Loucy (cell line): Measurements from ENCODE around the gene MRPL2.

Experiments
- H2AFZ ChIP-seq: fragments of 200-600 bp; sonication (generic); 2 replicates; pipeline ENCODE4 v1.6.0; 2016; ENCODE audit warnings: antibody characterized with exemption, mild to moderate bottlenecking, low read length, moderate library complexity
- H3F3A ChIP-seq: fragments of 200-600 bp; 2 replicates; pipeline ENCODE4 v1.6.0; 2016; ENCODE audit warnings: antibody characterized with exemption, low read depth, mild to moderate bottlenecking
- H3K27me3 ChIP-seq: fragments of 200-600 bp; sonication (generic); 2 replicates; pipeline ENCODE4 v1.6.1; 2014; ENCODE audit warnings: low read length, mild to moderate bottlenecking; ENCODE audit not compliant: insufficient read depth, poor library complexity, severe bottlenecking
- H3K36me3 ChIP-seq: fragments of 200-600 bp; sonication (generic); 2 replicates; pipeline ENCODE4 v1.6.1; 2016; ENCODE audit warnings: low read length; ENCODE audit not compliant: insufficient read depth
- H3K4me1 ChIP-seq: fragments of 200-600 bp; sonication (generic); 2 replicates; pipeline ENCODE4 v1.5.1; 2014; ENCODE audit warnings: low read length, mild to moderate bottlenecking; ENCODE audit not compliant: insufficient read depth, poor library complexity, severe bottlenecking
- H3K4me2 ChIP-seq: fragments of 200-600 bp; sonication (generic); 2 replicates; pipeline ENCODE4 v1.6.0; 2014; ENCODE audit warnings: antibody characterized with exemption, low read length, low read depth, mild to moderate bottlenecking; ENCODE audit not compliant: poor library complexity, severe bottlenecking
- H3K4me3 ChIP-seq: fragments of 200-600 bp; sonication (generic); 2 replicates; pipeline ENCODE4 v1.5.1; 2014; ENCODE audit warnings: low read length, mild to moderate bottlenecking, mixed read lengths; ENCODE audit not compliant: poor library complexity, severe bottlenecking
- H3K79me2 ChIP-seq: fragments of 200-600 bp; sonication (generic); 2 replicates; pipeline ENCODE4 v1.6.1; 2014; ENCODE audit warnings: low read length; ENCODE audit not compliant: insufficient read depth
- H3K9ac ChIP-seq: fragments of 200-600 bp; sonication (generic); 2 replicates; pipeline ENCODE4 v1.6.0; 2014; ENCODE audit warnings: mild to moderate bottlenecking, low read depth, low read length, moderate library complexity; ENCODE audit not compliant: poor library complexity, severe bottlenecking
- H3K9me2 ChIP-seq: fragments of 200-600 bp; sonication (generic); replicated peaks from 2 replicates; pipeline ENCODE4 v1.6.1; 2016; ENCODE audit warnings: low read depth, low read length, mixed read lengths
- H3K9me3 ChIP-seq: fragments of 200-600 bp; sonication (generic); 2 replicates; pipeline ENCODE4 v1.6.1; 2014; ENCODE audit warnings: mild to moderate bottlenecking, antibody characterized with exemption, low read length, low read depth; ENCODE audit not compliant: insufficient read depth
- H4K20me1 ChIP-seq: fragments of 200-600 bp; sonication (generic); 2 replicates; pipeline ENCODE4 v1.6.0; 2014; ENCODE audit warnings: antibody characterized with exemption, low read length, mild to moderate bottlenecking; ENCODE audit not compliant: insufficient read depth, poor library complexity, severe bottlenecking
- CTCF ChIP-seq: fragments of 200-600 bp; sonication (generic); conservative IDR thresholded peaks from 2 replicates; pipeline ENCODE4 v1.5.1; 2014; ENCODE audit warnings: mild to moderate bottlenecking, antibody characterized with exemption, low read length
- EZH2phosphoT487 ChIP-seq: fragments of 200-600 bp; IDR thresholded peaks from 2 replicates; pipeline ENCODE4 v1.6.1; 2018; ENCODE audit warnings: antibody characterized with exemption, mild to moderate bottlenecking, moderate library complexity, borderline replicate concordance

Gene MRPL2

GRCh38 chr6:43055966-43056365, 3.3 kb downstream of the MRPL2 start:
- no peak overlapping the region for H3K4me2 ChIP-seq
- H3K4me1 ChIP-seq, result peaks cover 49% of the 10 kb centered on the region
- H3K9ac ChIP-seq, result no peak overlapping the region
- H3K79me2 ChIP-seq, result peaks cover 59% of the 10 kb centered on the region
- no peaks in the 10 kb centered on the region for H3F3A ChIP-seq
- H3K36me3 ChIP-seq, result no peaks in the 10 kb centered on the region
- H3K9me2 ChIP-seq, result no peaks in the 10 kb centered on the region
- TF ChIP-seq CTCF, result no peak
- no peaks in the 10 kb centered on the region for H3K9me3 ChIP-seq
- no peak overlapping the region for H3K4me3 ChIP-seq
- H3K27me3 ChIP-seq, result no peaks in the 10 kb centered on the region
- H2AFZ ChIP-seq, result no peak overlapping the region
- no peaks in the 10 kb centered on the region for H4K20me1 ChIP-seq

DNA sequence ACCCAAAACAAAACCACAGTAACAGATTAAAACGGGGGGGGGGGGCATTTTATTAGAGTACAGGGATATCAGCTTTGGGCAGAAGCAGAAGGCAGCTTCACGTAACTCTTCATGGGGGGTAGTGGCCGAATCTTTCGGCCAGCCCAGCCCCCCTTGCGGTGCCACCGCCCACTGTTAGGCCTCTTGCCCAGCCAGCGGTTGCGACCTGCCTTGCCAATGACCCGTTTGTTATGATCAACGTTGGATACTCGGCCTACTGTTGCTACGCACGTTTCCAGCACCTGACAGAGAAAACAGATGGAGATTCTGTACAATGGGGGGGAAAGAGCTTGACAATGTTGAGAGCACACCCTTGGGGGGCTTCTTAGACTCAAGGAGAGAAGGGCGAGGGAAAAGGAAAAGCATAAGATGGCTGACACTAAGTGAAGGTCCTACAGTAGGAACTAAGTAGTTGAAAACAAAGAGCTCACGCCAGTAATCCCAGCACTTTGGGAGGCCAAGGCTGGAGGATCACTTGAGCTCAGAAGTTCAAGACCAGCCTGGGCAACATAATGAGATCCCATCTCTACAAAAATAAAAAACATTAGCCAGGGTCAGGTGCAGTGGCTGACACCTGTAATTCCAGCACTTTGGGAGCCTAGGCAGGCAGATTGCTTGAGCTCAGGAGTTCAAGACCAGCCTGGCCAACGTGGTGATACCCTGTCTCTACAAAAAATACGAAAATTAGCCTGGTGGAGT, 4.9 kb downstream of the MRPL2 start:
- Histone ChIP-seq H3K4me2 (peak overlapping the region; percentile 96), H3K9ac (peak overlapping the region; percentile 96), H3K79me2 (peaks cover 51% of the 10 kb centered on the region)

DNA sequence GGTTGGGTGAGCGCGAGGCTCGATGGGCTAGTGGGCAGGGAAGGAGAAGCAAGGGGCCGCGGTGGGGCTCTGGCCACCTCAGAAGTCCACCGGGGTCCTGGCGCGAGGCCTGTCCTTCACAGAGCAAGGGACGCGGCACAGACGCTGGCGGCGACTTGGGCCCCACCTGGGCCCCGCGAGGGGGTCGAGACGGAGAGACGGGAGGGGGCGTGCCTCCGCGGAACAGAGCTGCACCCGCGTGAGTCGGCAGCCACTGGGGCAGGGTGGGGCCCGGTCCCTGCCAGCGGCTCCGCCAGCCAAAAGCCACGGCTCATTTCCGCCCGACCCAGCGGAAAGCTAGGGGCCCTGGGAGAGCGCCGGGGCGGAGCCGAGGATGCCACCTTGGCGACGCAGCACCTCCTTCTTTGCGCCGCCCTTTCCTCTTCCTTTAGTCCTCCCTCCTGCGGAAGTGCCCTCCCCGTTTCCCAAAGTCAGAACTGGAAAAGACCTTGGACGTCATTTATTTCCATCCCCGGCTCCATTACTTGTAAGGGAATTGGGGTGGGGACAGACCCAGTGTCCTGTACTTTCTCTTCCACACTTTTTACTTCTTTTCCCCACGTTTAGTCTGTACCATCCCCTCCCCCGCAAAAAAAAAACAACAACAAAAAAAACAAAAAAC, 5.6 kb downstream of the MRPL2 start, which contains the start of gene CUL7:
Gene CUL7 (minus strand): TSS at position 307 of the 661 bp plus-strand sequence. CDS start 1,063 bp downstream, outside the sequence.
- Histone ChIP-seq H3K9ac (peak within 1 kb of the TSS; percentile 96), H3K4me1 (peaks cover 49% of the 10 kb centered on the region), H2AFZ (peak within 1 kb of the TSS; percentile 70), H3K9me2 (no peaks in the 10 kb centered on the region), H3K4me2 (peak within 1 kb of the TSS; percentile 96), H3K9me3 (no peaks in the 10 kb centered on the region), H4K20me1 (no peaks in the 10 kb centered on the region), H3F3A (no peaks in the 10 kb centered on the region), H3K36me3 (peaks cover 3% of the 10 kb centered on the region; the same call in 1 of the 2 replicates), H3K27me3 (no peaks in the 10 kb centered on the region), H3K4me3 (peak within 1 kb of the TSS; percentile 90), H3K79me2 (peaks cover 46% of the 10 kb centered on the region)
- TF ChIP-seq CTCF (no peak; the same call in 1 of the 2 replicates), EZH2phosphoT487 (no peak)

More for the DNA sequence above, 4.9 kb downstream of the MRPL2 start:
- Histone ChIP-seq H3K9me2 (no peaks in the 10 kb centered on the region), H3F3A (no peaks in the 10 kb centered on the region), H3K4me3 (peak overlapping the region; percentile 90), H3K4me1 (peaks cover 51% of the 10 kb centered on the region), H4K20me1 (no peaks in the 10 kb centered on the region), H3K36me3 (no peaks in the 10 kb centered on the region), H2AFZ (peak overlapping the region; percentile 70; the same call in 1 of the 2 replicates), H3K9me3 (no peaks in the 10 kb centered on the region), H3K27me3 (no peaks in the 10 kb centered on the region)
- no peak for TF ChIP-seq EZH2phosphoT487
- no peak for TF ChIP-seq CTCF
